ENCODE results near the gene ORC3. TPM values are rescaled to one million over a fixed set of nuclear protein-coding genes. Genes with fewer than 3 reads are reported as not detected.
A peak's percentile ranks its signal among the peaks of the same experiment; 100 is the strongest.
"Not testable (repeated sequence)": the region's sequence is repeated elsewhere in the genome, so short reads cannot be mapped to it uniquely, and the experiment has no call there.

The ORC3 gene
- total RNA-seq, 2 experiments from 2014 or later = 33.8 to 36.1 TPM

DNA sequence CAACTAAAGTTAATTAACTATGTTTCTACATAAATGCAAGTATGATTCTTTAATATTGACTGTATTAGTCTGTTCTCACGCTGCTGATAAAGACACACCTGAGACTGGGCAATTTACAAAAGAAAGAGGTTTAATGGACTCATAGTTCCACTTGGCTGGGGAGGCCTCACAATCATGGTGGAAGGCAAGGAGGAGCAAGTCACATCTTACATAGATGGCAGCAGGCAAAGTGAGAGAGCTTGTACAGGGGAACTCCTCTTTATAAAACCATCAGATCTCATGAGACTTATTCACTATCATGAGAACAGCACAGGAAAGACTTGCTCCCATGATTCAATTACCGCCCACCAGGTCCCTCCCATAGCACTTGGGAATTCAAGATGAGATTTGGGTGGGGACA is 23.1 kb downstream of the ORC3 start:
- DNase-seq; CTCF ChIA-PET; H3K27me3 Mint-ChIP-seq (ENCODE audit: low read depth); H3K4me3 Mint-ChIP-seq; H3K4me1 Mint-ChIP-seq (ENCODE audit: low read depth); H3K27ac Mint-ChIP-seq; intact Hi-C loops (cut with micrococcal nuclease); H3K9me3 Mint-ChIP-seq: not testable (repeated sequence)
- H3K36me3 Mint-ChIP-seq (ENCODE audit: low read depth) = peaks cover 32% of the 10 kb centered on the region

DNA sequence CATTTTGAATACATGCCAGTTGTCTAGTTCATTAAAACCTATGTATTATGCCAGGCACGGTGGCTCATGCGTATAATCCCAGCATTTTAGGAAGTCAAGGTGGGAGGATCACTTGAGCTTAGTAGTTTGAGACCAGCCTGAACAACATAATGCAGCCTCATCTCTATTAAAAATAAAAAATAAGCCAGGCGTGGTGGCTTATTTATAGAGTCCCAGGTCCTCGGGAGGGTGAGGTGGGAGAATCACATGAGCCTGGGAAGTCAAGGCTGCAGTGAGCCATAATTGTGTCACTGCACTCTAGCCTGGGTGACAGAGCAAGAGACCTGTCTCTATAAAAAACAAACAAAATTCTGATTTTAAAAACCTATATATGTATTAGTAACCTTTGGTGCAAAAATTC is 27.5 kb downstream of the ORC3 start:
- Mint-ChIP-seq H3K4me3 (no peak overlapping the region), H3K36me3 (ENCODE audit: low read depth) (peaks cover 42% of the 10 kb centered on the region)
- CTCF ChIA-PET = no interaction called here

GRCh38 chr6:87618531-87618930 is 28.6 kb downstream of the ORC3 start:
- CTCF ChIA-PET = no interaction called here
- H3K9me3 Mint-ChIP-seq = no peaks in the 10 kb centered on the region
- H3K27ac Mint-ChIP-seq = no peak overlapping the region
- peaks cover 36% of the 10 kb centered on the region for H3K36me3 Mint-ChIP-seq (ENCODE audit: low read depth)
- DNase-seq = no peak
- no peaks in the 10 kb centered on the region for H3K27me3 Mint-ChIP-seq (ENCODE audit: low read depth)
- H3K4me3 Mint-ChIP-seq = no peak overlapping the region
- no peaks in the 10 kb centered on the region for H3K4me1 Mint-ChIP-seq (ENCODE audit: low read depth)
- intact Hi-C loops (cut with micrococcal nuclease) = no loop called here

More for the DNA sequence above, 27.5 kb downstream of the ORC3 start:
- H3K27me3 Mint-ChIP-seq (ENCODE audit: low read depth) = no peaks in the 10 kb centered on the region
- intact Hi-C loops (cut with micrococcal nuclease) = no loop called here
- H3K27ac Mint-ChIP-seq = no peak overlapping the region
- H3K9me3 Mint-ChIP-seq = no peaks in the 10 kb centered on the region
- no peak for DNase-seq
- H3K4me1 Mint-ChIP-seq (ENCODE audit: low read depth) = no peaks in the 10 kb centered on the region

DNA sequence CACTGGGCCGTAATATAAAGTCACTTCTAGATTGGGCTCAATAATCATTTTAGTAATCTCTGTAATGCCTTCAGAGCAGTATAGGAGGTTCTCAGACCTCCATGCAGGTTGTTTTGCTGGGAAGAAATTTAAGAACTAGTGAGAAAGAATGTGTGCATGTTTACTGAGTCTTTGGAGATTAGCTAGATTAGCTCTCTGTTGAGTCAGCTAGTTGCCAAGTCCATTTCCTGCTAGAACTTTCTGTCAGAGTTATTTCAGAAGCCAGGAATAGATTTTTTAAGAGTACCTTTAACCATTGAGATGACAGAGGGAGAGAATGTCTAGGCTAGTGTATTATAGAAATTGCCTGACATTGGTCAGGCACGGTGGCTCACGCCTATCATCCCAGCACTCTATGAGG is 33.3 kb downstream of the ORC3 start:
- CTCF ChIA-PET = no interaction called here
- no peak overlapping the region for H3K4me3 Mint-ChIP-seq
- intact Hi-C loops (cut with micrococcal nuclease) = no loop called here
- H3K36me3 Mint-ChIP-seq (ENCODE audit: low read depth) = peaks cover 41% of the 10 kb centered on the region
- H3K27me3 Mint-ChIP-seq (ENCODE audit: low read depth) = no peaks in the 10 kb centered on the region
- no peak for DNase-seq
- H3K9me3 Mint-ChIP-seq = no peaks in the 10 kb centered on the region
- no peaks in the 10 kb centered on the region for H3K4me1 Mint-ChIP-seq (ENCODE audit: low read depth)
- H3K27ac Mint-ChIP-seq = no peak overlapping the region

DNA sequence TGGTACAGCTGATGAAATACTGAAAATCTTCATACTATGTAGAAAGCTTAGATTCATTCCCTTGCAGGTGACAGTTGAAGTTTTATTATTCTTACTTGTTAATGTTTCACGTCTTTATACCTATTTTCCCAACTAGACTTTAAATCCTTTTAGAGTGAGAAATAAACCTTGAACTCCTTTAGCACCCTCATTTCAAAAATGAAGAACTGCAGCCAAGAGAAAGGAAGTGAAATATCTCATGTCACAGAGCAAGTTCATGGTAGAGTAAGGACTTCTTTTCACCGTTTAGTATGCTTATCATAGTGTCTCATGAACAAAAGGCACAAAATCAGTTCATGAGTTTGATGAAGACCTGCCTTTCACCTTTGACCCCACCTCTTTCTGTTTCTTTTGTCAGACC is 38.5 kb downstream of the ORC3 start:
- H3K27ac Mint-ChIP-seq = no peak overlapping the region
- no peak overlapping the region for H3K4me3 Mint-ChIP-seq
- H3K27me3 Mint-ChIP-seq (ENCODE audit: low read depth) = no peaks in the 10 kb centered on the region
- CTCF ChIA-PET = interaction anchor here (0.6 to 1.1 kb wide), 2 partner anchors 9 to 160 kb away, joined by 3 read pairs; no protein-coding TSS in a partner anchor
- no peaks in the 10 kb centered on the region for H3K4me1 Mint-ChIP-seq (ENCODE audit: low read depth)
- intact Hi-C loops (cut with micrococcal nuclease) = no loop called here
- H3K36me3 Mint-ChIP-seq (ENCODE audit: low read depth) = peaks cover 33% of the 10 kb centered on the region
- no peaks in the 10 kb centered on the region for H3K9me3 Mint-ChIP-seq
- no peak for DNase-seq

GRCh38 chr6:87628881-87629280 is 38.9 kb downstream of the ORC3 start:
- H3K4me1 Mint-ChIP-seq (ENCODE audit: low read depth) = no peaks in the 10 kb centered on the region
- H3K4me3 Mint-ChIP-seq = no peak overlapping the region
- H3K36me3 Mint-ChIP-seq (ENCODE audit: low read depth) = peaks cover 30% of the 10 kb centered on the region
- H3K27ac Mint-ChIP-seq = no peak overlapping the region
- no peaks in the 10 kb centered on the region for H3K27me3 Mint-ChIP-seq (ENCODE audit: low read depth)
- intact Hi-C loops (cut with micrococcal nuclease) = no loop called here
- CTCF ChIA-PET = interaction anchor here (0.6 to 1.1 kb wide), 2 partner anchors 8 to 159 kb away, joined by 3 read pairs; no protein-coding TSS in a partner anchor
- no peak for DNase-seq
- H3K9me3 Mint-ChIP-seq = no peaks in the 10 kb centered on the region

DNA sequence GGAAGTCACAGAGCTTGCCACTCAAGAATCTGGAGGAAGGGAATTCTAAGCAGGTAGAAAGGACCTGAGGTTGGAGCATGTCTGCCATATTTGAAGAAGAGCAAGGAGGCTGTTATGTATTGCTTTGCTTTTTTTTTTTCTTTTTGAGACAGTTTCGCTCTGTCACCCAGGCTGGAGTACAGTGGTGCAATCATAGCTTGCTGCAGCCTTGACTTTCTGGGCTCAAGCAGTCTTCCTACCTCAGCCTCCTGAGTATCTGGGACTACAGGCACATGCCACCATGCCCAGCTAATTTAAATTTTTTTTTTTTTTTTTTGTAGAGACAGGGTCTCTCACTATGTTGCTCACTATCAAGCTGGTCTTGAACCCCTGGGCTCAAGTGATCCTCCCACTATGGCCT is 40.8 kb downstream of the ORC3 start:
- DNase-seq = no peak
- H3K4me3 Mint-ChIP-seq = no peak overlapping the region
- no peaks in the 10 kb centered on the region for H3K27me3 Mint-ChIP-seq (ENCODE audit: low read depth)
- peaks cover 24% of the 10 kb centered on the region for H3K36me3 Mint-ChIP-seq (ENCODE audit: low read depth)
- H3K4me1 Mint-ChIP-seq (ENCODE audit: low read depth) = no peaks in the 10 kb centered on the region
- H3K9me3 Mint-ChIP-seq = no peaks in the 10 kb centered on the region
- CTCF ChIA-PET = no interaction called here
- intact Hi-C loops (cut with micrococcal nuclease) = no loop called here
- no peak overlapping the region for H3K27ac Mint-ChIP-seq

DNA sequence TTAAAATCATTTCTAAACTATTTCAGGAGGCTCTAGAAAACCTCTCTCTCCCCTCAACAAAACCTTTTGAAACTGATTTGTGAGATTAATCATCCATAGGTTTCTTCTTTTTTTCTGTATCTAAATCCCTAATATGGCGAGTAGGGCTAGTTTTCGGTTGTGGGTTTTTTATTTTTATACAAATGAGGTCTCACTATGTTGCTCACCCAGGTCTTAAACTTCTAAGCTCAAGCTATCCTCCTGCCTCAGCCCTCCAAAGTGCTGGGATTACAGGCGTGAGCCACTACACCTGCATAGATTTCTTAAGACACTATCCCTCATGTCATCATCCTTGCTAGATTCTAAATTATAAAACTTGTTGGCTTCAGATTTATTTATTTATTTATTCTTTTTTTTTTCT is 43.9 kb downstream of the ORC3 start:
- DNase-seq = no peak
- intact Hi-C loops (cut with micrococcal nuclease) = no loop called here
- Mint-ChIP-seq H3K9me3 (no peaks in the 10 kb centered on the region), H3K27ac (no peak overlapping the region), H3K27me3 (ENCODE audit: low read depth) (no peaks in the 10 kb centered on the region), H3K4me3 (no peak overlapping the region), H3K4me1 (ENCODE audit: low read depth) (no peaks in the 10 kb centered on the region), H3K36me3 (ENCODE audit: low read depth) (peaks cover 27% of the 10 kb centered on the region)
- CTCF ChIA-PET = no interaction called here

GRCh38 chr6:87636315-87636714 is 46.4 kb downstream of the ORC3 start:
- intact Hi-C loops (cut with micrococcal nuclease) = no loop called here
- no peaks in the 10 kb centered on the region for H3K9me3 Mint-ChIP-seq

DNA sequence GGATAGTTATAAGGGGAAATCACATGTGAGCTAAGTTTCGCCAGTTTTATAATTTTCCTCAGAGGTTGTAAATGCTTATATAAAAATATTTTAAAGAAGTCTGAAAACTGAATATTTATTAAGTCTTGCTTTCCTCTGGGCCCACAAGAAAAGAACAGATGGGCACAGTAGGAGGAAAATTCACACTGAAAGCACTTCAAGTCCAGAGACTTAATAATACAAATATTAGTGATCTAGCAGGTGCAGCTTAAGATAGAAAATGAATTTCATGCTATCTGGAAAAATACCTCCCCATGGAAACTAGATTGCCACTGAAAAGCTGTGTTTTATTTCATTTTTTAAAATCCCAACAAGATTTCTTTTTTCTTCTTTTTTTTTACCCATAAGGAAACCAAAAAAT is 47.2 kb downstream of the ORC3 start:
- DNase-seq = no peak
- Mint-ChIP-seq H3K27ac (no peak overlapping the region), H3K36me3 (ENCODE audit: low read depth) (peaks cover 27% of the 10 kb centered on the region), H3K4me3 (no peak overlapping the region), H3K27me3 (ENCODE audit: low read depth) (no peaks in the 10 kb centered on the region), H3K9me3 (no peaks in the 10 kb centered on the region), H3K4me1 (ENCODE audit: low read depth) (no peaks in the 10 kb centered on the region)
- intact Hi-C loops (cut with micrococcal nuclease) = no loop called here
- CTCF ChIA-PET = interaction anchor here (0.7 to 1.0 kb wide), 2 partner anchors 8 to 17 kb away, joined by 3 read pairs; no protein-coding TSS in a partner anchor

More at GRCh38 chr6:87636315-87636714, 46.4 kb downstream of the ORC3 start:
- Mint-ChIP-seq H3K4me3 (no peak overlapping the region), H3K27me3 (ENCODE audit: low read depth) (no peaks in the 10 kb centered on the region), H3K4me1 (ENCODE audit: low read depth) (no peaks in the 10 kb centered on the region), H3K27ac (no peak overlapping the region), H3K36me3 (ENCODE audit: low read depth) (peaks cover 25% of the 10 kb centered on the region)
- CTCF ChIA-PET = interaction anchor here (1.0 kb wide), 1 partner anchor 17 kb away, joined by 3 read pairs; no protein-coding TSS in a partner anchor
- DNase-seq = no peak

GRCh38 chr6:87639373-87639772 is 49.4 kb downstream of the ORC3 start:
- DNase-seq = no peak
- H3K9me3 Mint-ChIP-seq = no peaks in the 10 kb centered on the region
- H3K27ac Mint-ChIP-seq = no peak overlapping the region
- CTCF ChIA-PET = interaction anchor here (0.6 kb wide), 1 partner anchor 51 kb away, joined by 3 read pairs; no protein-coding TSS in a partner anchor
- H3K4me1 Mint-ChIP-seq (ENCODE audit: low read depth) = peaks cover 3% of the 10 kb centered on the region
- intact Hi-C loops (cut with micrococcal nuclease) = no loop called here
- no peak overlapping the region for H3K4me3 Mint-ChIP-seq
- peaks cover 30% of the 10 kb centered on the region for H3K36me3 Mint-ChIP-seq (ENCODE audit: low read depth)
- no peaks in the 10 kb centered on the region for H3K27me3 Mint-ChIP-seq (ENCODE audit: low read depth)

DNA sequence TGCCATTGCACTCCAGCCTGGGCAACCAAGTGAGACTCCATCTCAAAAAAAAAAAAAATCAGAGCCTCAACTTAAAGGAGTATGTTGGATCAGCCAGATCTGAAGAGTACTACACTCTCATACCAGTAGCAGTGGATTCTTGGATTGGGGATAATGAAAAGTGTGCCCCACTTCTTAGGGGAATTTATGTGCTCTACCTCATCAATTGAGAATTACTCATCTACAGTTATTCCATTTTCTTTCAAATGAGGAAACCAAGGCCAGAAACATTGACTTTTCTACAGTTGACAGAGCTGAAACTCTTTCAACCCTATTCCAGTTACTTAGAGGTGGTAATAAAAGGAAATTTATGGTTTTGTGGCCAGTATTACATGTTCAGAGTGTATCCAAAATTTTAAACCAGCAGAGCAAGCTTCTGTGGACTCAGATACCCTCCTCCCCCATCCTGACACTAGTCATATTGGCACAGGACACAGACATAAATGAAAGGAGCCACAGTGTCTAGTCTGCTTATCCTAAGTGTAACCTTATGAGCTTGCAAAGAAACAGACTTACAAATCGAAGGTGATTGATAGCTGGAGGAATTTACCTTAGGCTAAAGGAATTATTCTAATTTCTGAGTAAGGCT is 51.2 kb downstream of the ORC3 start:
- H3K27ac Mint-ChIP-seq = no peak overlapping the region
- CTCF ChIA-PET = no interaction called here
- H3K36me3 Mint-ChIP-seq (ENCODE audit: low read depth) = peaks cover 20% of the 10 kb centered on the region
- intact Hi-C loops (cut with micrococcal nuclease) = no loop called here
- no peaks in the 10 kb centered on the region for H3K27me3 Mint-ChIP-seq (ENCODE audit: low read depth)
- no peak for DNase-seq
- no peaks in the 10 kb centered on the region for H3K9me3 Mint-ChIP-seq
- no peak overlapping the region for H3K4me3 Mint-ChIP-seq
- H3K4me1 Mint-ChIP-seq (ENCODE audit: low read depth) = peaks cover 12% of the 10 kb centered on the region

DNA sequence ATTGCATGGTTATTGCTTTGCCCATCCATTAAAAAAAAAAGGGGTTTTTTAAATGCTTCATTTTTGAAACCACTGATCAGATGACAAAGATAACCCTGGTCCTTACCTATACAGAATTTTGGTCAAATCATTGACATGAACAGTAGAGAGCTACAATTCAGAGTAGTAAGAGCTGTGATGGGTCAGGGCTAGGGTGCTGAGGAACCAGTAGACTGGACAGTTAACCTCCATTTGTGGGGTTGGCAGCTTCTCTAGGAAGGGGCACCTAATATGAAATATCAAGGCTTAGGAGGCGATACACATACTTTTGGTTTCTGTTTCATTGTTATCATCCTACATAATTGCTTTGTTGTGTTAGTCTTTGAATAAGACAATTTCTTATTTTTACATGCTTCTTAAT is 55.1 kb downstream of the ORC3 start:
- CTCF ChIA-PET = interaction anchor here (0.7 kb wide), 2 partner anchors 9 to 183 kb away, joined by 3 read pairs; no protein-coding TSS in a partner anchor
- Mint-ChIP-seq H3K27me3 (ENCODE audit: low read depth) (no peaks in the 10 kb centered on the region), H3K4me3 (peak overlapping the region; percentile 50), H3K27ac (peak overlapping the region; percentile 36), H3K4me1 (ENCODE audit: low read depth) (peaks cover 12% of the 10 kb centered on the region), H3K36me3 (ENCODE audit: low read depth) (peaks cover 10% of the 10 kb centered on the region), H3K9me3 (no peaks in the 10 kb centered on the region)
- DNase-seq = no peak
- intact Hi-C loops (cut with micrococcal nuclease) = loop anchor here (2.0 kb wide), 1 partner anchor 56 kb away; no protein-coding TSS in a partner anchor

Data from activated naive CD4-positive, alpha-beta T cell treated with anti-CD3 and anti-CD28 coated beads for 36 hours (primary cell).